SU-DHL-6 (cell line): ENCODE results near the gene BCL2L11.

Source experiments
- EZH2phosphoT487 ChIP-seq: fragments of 200-600 bp; sonication (generic), shearing (Covaris generic); conservative IDR thresholded peaks from 2 replicates; pipeline ENCODE4 v1.6.1; 2018; ENCODE audit warnings: mild to moderate bottlenecking, antibody characterized with exemption, low read length, moderate library complexity, mixed read lengths
- TF ChIP-seq, protein P1 (sequence below): fragments of 200-600 bp; sonication (generic); IDR thresholded peaks from one replicate; pipeline ENCODE4 v1.5.1; 2017; ENCODE audit warnings: antibody characterized with exemption, mild to moderate bottlenecking, low read length, moderate library complexity; ENCODE audit not compliant: insufficient read depth, poor library complexity, severe bottlenecking

DNA sequence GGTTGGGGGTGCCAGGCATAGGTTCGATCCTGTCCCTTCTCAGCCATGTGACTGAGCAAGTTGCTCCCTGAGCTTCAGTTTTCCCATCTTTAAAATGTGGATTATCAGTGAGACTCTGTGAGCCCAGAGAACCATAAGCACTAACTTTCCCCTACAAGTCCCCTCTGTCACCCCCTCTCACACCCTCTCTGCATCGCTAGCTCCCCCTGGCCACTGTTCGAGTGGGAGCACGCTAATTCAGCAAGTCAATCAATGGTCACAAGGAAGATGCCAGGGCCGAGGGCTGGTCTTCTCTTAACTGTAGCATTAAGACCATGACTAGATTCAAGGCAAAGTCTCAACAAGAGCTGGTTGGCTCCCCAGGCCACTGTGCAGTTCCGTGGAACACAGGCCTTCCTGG is 66.2 kb downstream of the BCL2L11 start:
- TF ChIP-seq, protein P1, sequence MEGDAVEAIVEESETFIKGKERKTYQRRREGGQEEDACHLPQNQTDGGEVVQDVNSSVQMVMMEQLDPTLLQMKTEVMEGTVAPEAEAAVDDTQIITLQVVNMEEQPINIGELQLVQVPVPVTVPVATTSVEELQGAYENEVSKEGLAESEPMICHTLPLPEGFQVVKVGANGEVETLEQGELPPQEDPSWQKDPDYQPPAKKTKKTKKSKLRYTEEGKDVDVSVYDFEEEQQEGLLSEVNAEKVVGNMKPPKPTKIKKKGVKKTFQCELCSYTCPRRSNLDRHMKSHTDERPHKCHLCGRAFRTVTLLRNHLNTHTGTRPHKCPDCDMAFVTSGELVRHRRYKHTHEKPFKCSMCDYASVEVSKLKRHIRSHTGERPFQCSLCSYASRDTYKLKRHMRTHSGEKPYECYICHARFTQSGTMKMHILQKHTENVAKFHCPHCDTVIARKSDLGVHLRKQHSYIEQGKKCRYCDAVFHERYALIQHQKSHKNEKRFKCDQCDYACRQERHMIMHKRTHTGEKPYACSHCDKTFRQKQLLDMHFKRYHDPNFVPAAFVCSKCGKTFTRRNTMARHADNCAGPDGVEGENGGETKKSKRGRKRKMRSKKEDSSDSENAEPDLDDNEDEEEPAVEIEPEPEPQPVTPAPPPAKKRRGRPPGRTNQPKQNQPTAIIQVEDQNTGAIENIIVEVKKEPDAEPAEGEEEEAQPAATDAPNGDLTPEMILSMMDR = no peak
- no peak for TF ChIP-seq EZH2phosphoT487
